Lower leg skin (tissue), 4 donors: ENCODE results near the gene TMPRSS3. TPM values are rescaled to one million over a fixed set of nuclear protein-coding genes. Genes with fewer than 3 reads are reported as not detected.

Experiments
- DNase-seq, 2 donors: peaks; one replicate each; pipeline ENCODE4 v3.0.0-alpha.2; 2019; ENCODE audit warnings: low spot score in 2 of 2
- H3K4me3 ChIP-seq: fragments of 200-600 bp; sonication (generic); 2 replicates; pipeline ENCODE4 v1.5.1; 2017; ENCODE audit warnings: mild to moderate bottlenecking, low read depth; ENCODE audit not compliant: poor library complexity, severe bottlenecking
- POLR2A ChIP-seq, 2 donors: fragments of 450-650 bp; IDR thresholded peaks; one replicate each; pipeline ENCODE4 v1.6.1; 2016 to 2017; ENCODE audit warnings: antibody characterized with exemption in 2 of 2, mild to moderate bottlenecking in 1 of 2, moderate library complexity in 1 of 2
- whole genome bisulfite sequencing, 2 donors: methylation state at CpG; one replicate each; pipeline ENCODE4 v1.1.5; 2018; 5-methylcytosine and 5-hydroxymethylcytosine counted together
- intact Hi-C: fragments of 100-400 bp; cut with DNase I; formaldehyde crosslinking; loops from one replicate; pipeline ENCODE4 v1.15.0; 2023; ENCODE audit warnings: low total_unique reads
- total RNA-seq, 4 donors: library from RNA; depleted of rRNA; stranded (reverse); fragments of >200 nt; gene quantifications; one replicate each; pipeline ENCODE4 v1.1.0, GENCODE V29; 2016
- TF ChIP-seq, protein P1 (sequence below), 3 donors: fragments of 450-650 bp; IDR thresholded peaks; one replicate each; pipeline ENCODE4 v1.5.1; 2016; ENCODE audit warnings: antibody characterized with exemption in 3 of 3, mild to moderate bottlenecking in 3 of 3, moderate library complexity in 2 of 3

Gene TMPRSS3
- total RNA-seq, 4 donors from 2014 or later = 0.19 to 0.78 (median 0.36) TPM

DNA sequence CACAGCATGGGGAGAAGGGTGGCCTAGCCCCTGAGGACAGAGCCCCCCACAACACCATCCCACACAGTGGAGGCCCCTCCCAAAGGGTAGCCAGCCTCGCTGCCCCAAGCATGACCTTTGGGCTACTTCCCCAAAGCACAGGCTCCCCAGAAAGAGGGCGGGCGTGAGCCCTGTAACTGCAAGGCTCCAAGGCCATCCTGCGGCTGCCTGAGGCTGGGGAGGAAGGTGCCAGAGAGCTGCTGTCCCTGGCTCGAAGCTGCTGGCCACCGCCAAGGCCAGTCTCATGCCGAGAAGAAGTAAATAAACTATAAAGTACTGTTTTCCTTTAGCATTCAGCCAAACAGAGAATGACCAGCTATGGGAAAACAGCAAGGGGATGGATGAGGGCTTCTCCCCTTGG, 35.3 kb upstream of the TMPRSS3 start:
- WGBS, 2 donors = 54 to 70% methylated on average over 6 to 7 of the region's 7 CpGs
- no peak for DNase-seq
- H3K4me3 ChIP-seq = no peak overlapping the region
- no peak for TF ChIP-seq POLR2A (IDR thresholded peaks at IDR 0.05)
- TF ChIP-seq, protein P1, sequence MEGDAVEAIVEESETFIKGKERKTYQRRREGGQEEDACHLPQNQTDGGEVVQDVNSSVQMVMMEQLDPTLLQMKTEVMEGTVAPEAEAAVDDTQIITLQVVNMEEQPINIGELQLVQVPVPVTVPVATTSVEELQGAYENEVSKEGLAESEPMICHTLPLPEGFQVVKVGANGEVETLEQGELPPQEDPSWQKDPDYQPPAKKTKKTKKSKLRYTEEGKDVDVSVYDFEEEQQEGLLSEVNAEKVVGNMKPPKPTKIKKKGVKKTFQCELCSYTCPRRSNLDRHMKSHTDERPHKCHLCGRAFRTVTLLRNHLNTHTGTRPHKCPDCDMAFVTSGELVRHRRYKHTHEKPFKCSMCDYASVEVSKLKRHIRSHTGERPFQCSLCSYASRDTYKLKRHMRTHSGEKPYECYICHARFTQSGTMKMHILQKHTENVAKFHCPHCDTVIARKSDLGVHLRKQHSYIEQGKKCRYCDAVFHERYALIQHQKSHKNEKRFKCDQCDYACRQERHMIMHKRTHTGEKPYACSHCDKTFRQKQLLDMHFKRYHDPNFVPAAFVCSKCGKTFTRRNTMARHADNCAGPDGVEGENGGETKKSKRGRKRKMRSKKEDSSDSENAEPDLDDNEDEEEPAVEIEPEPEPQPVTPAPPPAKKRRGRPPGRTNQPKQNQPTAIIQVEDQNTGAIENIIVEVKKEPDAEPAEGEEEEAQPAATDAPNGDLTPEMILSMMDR (IDR thresholded peaks at IDR 0.05) = no peak
- intact Hi-C loops = no loop called here

DNA sequence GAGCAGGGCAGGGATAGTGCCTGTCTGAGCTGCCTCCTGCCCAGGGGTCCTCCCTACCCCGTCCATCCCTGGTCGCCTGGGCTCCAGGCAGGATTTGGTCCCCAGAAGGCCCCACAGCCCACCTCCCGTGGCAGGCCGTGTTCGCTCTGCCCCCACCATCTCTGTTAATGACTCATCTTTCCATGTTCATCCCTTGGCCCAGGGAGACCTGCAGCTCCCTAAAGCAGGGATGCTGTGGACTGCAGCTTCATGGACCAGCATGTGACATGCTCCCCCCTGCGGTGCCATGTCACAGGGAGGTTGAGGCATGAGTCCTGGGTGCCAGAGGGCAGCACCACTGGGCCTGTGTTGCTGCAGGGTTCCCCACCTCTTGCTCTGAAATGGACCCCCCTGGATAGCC, 34.7 kb upstream of the TMPRSS3 start:
- 75 to 77% methylated on average over 6 of the region's 6 CpGs for WGBS, 2 donors
- intact Hi-C loops = no loop called here
- TF ChIP-seq POLR2A (IDR thresholded peaks at IDR 0.05) = no peak
- TF ChIP-seq, protein P1 (IDR thresholded peaks at IDR 0.05) = no peak
- H3K4me3 ChIP-seq = no peak overlapping the region
- DNase-seq = no peak

DNA sequence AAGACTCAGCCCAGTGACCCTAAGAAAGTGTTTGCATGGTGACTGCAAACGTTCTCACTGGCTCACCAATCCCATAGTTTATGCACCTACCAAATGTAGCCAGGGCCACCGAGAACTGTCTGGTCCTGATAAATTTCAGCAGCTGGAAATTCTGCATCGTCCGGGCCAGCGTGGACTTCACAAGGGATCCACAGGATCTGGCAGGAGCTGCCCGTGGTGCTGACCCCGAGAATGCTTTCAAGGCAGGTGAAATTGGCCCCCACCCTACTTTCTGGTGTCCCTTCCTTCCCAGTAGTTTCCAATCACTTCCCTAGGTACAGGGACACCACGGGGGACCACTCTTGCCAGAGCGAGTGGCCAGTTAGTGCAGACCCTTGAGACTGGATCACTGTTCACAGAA, 34.0 kb upstream of the TMPRSS3 start:
- TF ChIP-seq, protein P1 (IDR thresholded peaks at IDR 0.05) = no peak
- TF ChIP-seq POLR2A (IDR thresholded peaks at IDR 0.05) = no peak
- no peak overlapping the region for H3K4me3 ChIP-seq
- intact Hi-C loops = no loop called here
- DNase-seq = no peak
- 31 to 41% methylated on average over 9 of the region's 9 CpGs for WGBS, 2 donors

DNA sequence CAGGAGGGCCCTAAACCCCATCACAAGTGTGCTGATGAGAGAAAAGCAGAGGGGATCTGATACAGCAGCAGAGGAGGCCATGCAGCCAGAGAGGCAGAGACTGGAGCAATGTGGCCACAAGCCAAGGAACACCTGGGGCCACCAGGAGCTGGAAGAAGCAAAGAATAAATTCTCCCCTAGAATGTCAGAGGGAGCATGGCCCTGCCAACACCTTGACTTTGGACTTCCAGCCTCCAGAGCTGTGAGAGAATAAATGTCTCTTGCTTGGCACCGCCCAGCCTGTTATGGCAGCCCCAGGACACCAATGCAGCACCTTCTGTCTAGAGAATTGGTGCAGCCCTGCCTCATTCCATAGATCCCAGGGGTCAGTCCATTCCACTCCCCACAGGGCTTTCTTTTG, 33.2 kb upstream of the TMPRSS3 start:
- WGBS, 2 donors = 89 to 92% methylated on average over 1 of the region's 1 CpG
- no peak overlapping the region for H3K4me3 ChIP-seq
- intact Hi-C loops = no loop called here
- no peak for DNase-seq
- TF ChIP-seq, protein P1 (IDR thresholded peaks at IDR 0.05) = no peak
- no peak for TF ChIP-seq POLR2A (IDR thresholded peaks at IDR 0.05)

DNA sequence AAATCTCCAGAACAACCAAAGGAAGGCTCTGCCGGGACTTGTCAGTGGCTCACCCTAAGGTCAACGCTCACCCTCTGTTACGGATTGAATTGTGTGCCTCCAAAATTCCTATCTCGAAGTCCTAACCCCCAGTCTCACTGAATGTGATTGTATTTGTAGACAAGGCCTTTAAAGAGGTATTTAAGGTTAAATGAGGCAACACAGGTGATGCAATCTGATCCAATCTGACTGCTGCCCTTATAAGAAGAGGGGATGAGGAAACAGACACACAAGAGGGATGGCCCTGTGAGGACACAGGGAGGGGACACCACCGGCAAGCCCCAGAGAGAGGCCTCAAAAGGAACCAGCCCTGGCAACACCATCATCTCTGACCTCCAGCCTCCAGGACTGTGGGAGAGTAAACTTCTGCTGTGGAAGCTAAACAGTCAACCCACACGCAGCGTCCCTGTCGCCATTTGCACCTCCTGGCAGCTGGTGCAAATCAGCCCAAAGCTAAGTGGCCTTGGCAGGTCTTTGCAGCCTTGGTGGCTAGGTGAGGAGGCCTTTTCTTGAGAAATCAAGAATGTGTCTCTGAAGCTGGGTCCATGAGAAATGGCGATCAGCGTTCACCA, 32.1 kb upstream of the TMPRSS3 start:
- WGBS, 2 donors = 80 to 82% methylated on average over 10 of the region's 10 CpGs
- intact Hi-C loops = no loop called here
- DNase-seq = no peak
- TF ChIP-seq, protein P1 (IDR thresholded peaks at IDR 0.05) = no peak
- no peak for TF ChIP-seq POLR2A (IDR thresholded peaks at IDR 0.05)
- no peak overlapping the region for H3K4me3 ChIP-seq
